Measurements from ENCODE around the gene SNX6. TPM values are rescaled to one million over a fixed set of nuclear protein-coding genes. Genes with fewer than 3 reads are reported as not detected.
"Not testable (repeated sequence)": the region's sequence is repeated elsewhere in the genome, so short reads cannot be mapped to it uniquely, and the experiment has no call there.

Gene SNX6
- polyA plus RNA-seq, 2 donors = 19.1 to 34.1 TPM

- Histone ChIP-seq H3K4me1 (ENCODE audit: control insufficient read depth in 2 of 2, insufficient read depth in 2 of 2, low read length in 1 of 2) (no peaks in the 10 kb centered on the region), H3K36me3 (ENCODE audit: control insufficient read depth in 2 of 2, insufficient read depth in 2 of 2, low read length in 1 of 2) (peaks cover 2 to 19% of the 10 kb centered on the region in 2 donors), H3K27ac (ENCODE audit: low read depth in 2 of 2, low read length in 1 of 2) (no peak overlapping the region), H3K27me3 (ENCODE audit: control insufficient read depth in 1 of 2, insufficient read depth in 2 of 2, low read length in 2 of 2) (no peaks in the 10 kb centered on the region), H3K9me3 (ENCODE audit: control insufficient read depth in 2 of 2, insufficient read depth in 1 of 2, low read depth in 1 of 2, low read length in 1 of 2) (no peaks in the 10 kb centered on the region), H3K4me3 (ENCODE audit: low read depth in 1 of 2, low read length in 2 of 2) (no peak overlapping the region)
- 83 to 94% methylated on average over 6 of the region's 6 CpGs for WGBS, 2 donors
Observed at GRCh38 chr14:34583525-34583924, 46.4 kb downstream of the SNX6 start.

GRCh38 chr14:34582117-34582680 is 47.7 kb downstream of the SNX6 start:
- Histone ChIP-seq H3K36me3 (ENCODE audit: control insufficient read depth in 2 of 2, insufficient read depth in 2 of 2, low read length in 1 of 2) (peaks cover 2 to 19% of the 10 kb centered on the region in 2 donors), H3K4me1 (ENCODE audit: control insufficient read depth in 2 of 2, insufficient read depth in 2 of 2, low read length in 1 of 2) (no peaks in the 10 kb centered on the region), H3K27me3 (ENCODE audit: control insufficient read depth in 1 of 2, insufficient read depth in 2 of 2, low read length in 2 of 2) (no peaks in the 10 kb centered on the region), H3K4me3 (ENCODE audit: low read depth in 1 of 2, low read length in 2 of 2) (no peak overlapping the region), H3K27ac (ENCODE audit: low read depth in 2 of 2, low read length in 1 of 2) (no peak overlapping the region), H3K9me3 (ENCODE audit: control insufficient read depth in 2 of 2, insufficient read depth in 1 of 2, low read depth in 1 of 2, low read length in 1 of 2) (no peaks in the 10 kb centered on the region)
- 97% methylated on average over 9 of the region's 11 CpGs for WGBS, 2 donors

- Histone ChIP-seq H3K4me1 (ENCODE audit: control insufficient read depth in 2 of 2, insufficient read depth in 2 of 2, low read length in 1 of 2) (no peaks in the 10 kb centered on the region), H3K27me3 (ENCODE audit: control insufficient read depth in 1 of 2, insufficient read depth in 2 of 2, low read length in 2 of 2) (no peaks in the 10 kb centered on the region), H3K36me3 (ENCODE audit: control insufficient read depth in 2 of 2, insufficient read depth in 2 of 2, low read length in 1 of 2) (peaks cover 2 to 17% of the 10 kb centered on the region in 2 donors), H3K27ac (ENCODE audit: low read depth in 2 of 2, low read length in 1 of 2) (no peak overlapping the region), H3K4me3 (ENCODE audit: low read depth in 1 of 2, low read length in 2 of 2) (no peak overlapping the region), H3K9me3 (ENCODE audit: control insufficient read depth in 2 of 2, insufficient read depth in 1 of 2, low read depth in 1 of 2, low read length in 1 of 2) (no peaks in the 10 kb centered on the region)
- WGBS, 2 donors = 96 to 98% methylated on average over 5 of the region's 5 CpGs
Observed at GRCh38 chr14:34580381-34580780, 49.6 kb downstream of the SNX6 start.

GRCh38 chr14:34571771-34572170 is 58.2 kb downstream of the SNX6 start:
- WGBS, 2 donors = 92 to 95% methylated on average over 3 of the region's 3 CpGs
- no peaks in the 10 kb centered on the region for H3K27me3 ChIP-seq (ENCODE audit: control insufficient read depth in 1 of 2, insufficient read depth in 2 of 2, low read length in 2 of 2)
- H3K4me3 ChIP-seq (ENCODE audit: low read depth in 1 of 2, low read length in 2 of 2) = no peak overlapping the region
- no peak overlapping the region for H3K27ac ChIP-seq (ENCODE audit: low read depth in 2 of 2, low read length in 1 of 2)
- H3K9me3 ChIP-seq (ENCODE audit: control insufficient read depth in 2 of 2, insufficient read depth in 1 of 2, low read depth in 1 of 2, low read length in 1 of 2) = no peaks in the 10 kb centered on the region
- H3K4me1 ChIP-seq (ENCODE audit: control insufficient read depth in 2 of 2, insufficient read depth in 2 of 2, low read length in 1 of 2) = no peaks in the 10 kb centered on the region
- peaks cover 0 to 10% of the 10 kb centered on the region in 2 donors for H3K36me3 ChIP-seq (ENCODE audit: control insufficient read depth in 2 of 2, insufficient read depth in 2 of 2, low read length in 1 of 2)

GRCh38 chr14:34569750-34570149 is 60.2 kb downstream of the SNX6 start:
- Histone ChIP-seq H3K36me3 (ENCODE audit: control insufficient read depth in 2 of 2, insufficient read depth in 2 of 2, low read length in 1 of 2) (peaks cover 0 to 10% of the 10 kb centered on the region in 2 donors), H3K27me3 (ENCODE audit: control insufficient read depth in 1 of 2, insufficient read depth in 2 of 2, low read length in 2 of 2) (no peaks in the 10 kb centered on the region)

GRCh38 chr14:34568803-34569202 is 61.1 kb downstream of the SNX6 start:
- Histone ChIP-seq H3K27me3 (ENCODE audit: control insufficient read depth in 1 of 2, insufficient read depth in 2 of 2, low read length in 2 of 2) (no peaks in the 10 kb centered on the region), H3K4me3 (ENCODE audit: low read depth in 1 of 2, low read length in 2 of 2) (no peak overlapping the region), H3K27ac (ENCODE audit: low read depth in 2 of 2, low read length in 1 of 2) (no peak overlapping the region), H3K4me1 (ENCODE audit: control insufficient read depth in 2 of 2, insufficient read depth in 2 of 2, low read length in 1 of 2) (no peaks in the 10 kb centered on the region), H3K9me3 (ENCODE audit: control insufficient read depth in 2 of 2, insufficient read depth in 1 of 2, low read depth in 1 of 2, low read length in 1 of 2) (no peaks in the 10 kb centered on the region), H3K36me3 (ENCODE audit: control insufficient read depth in 2 of 2, insufficient read depth in 2 of 2, low read length in 1 of 2) (peaks cover 0 to 10% of the 10 kb centered on the region in 2 donors)
- WGBS, 2 donors = 90 to 92% methylated on average over 13 of the region's 13 CpGs

More at GRCh38 chr14:34569750-34570149, 60.2 kb downstream of the SNX6 start:
- no peak overlapping the region for H3K27ac ChIP-seq (ENCODE audit: low read depth in 2 of 2, low read length in 1 of 2)
- no peak overlapping the region for H3K4me3 ChIP-seq (ENCODE audit: low read depth in 1 of 2, low read length in 2 of 2)
- H3K9me3 ChIP-seq (ENCODE audit: control insufficient read depth in 2 of 2, insufficient read depth in 1 of 2, low read depth in 1 of 2, low read length in 1 of 2) = no peaks in the 10 kb centered on the region
- 98 to 99% methylated on average over 4 of the region's 4 CpGs for WGBS, 2 donors
- no peaks in the 10 kb centered on the region for H3K4me1 ChIP-seq (ENCODE audit: control insufficient read depth in 2 of 2, insufficient read depth in 2 of 2, low read length in 1 of 2)

- Histone ChIP-seq H3K9me3 (ENCODE audit: control insufficient read depth in 2 of 2, insufficient read depth in 1 of 2, low read depth in 1 of 2, low read length in 1 of 2) (no peaks in the 10 kb centered on the region), H3K4me1 (ENCODE audit: control insufficient read depth in 2 of 2, insufficient read depth in 2 of 2, low read length in 1 of 2) (no peaks in the 10 kb centered on the region), H3K27me3 (ENCODE audit: control insufficient read depth in 1 of 2, insufficient read depth in 2 of 2, low read length in 2 of 2) (no peaks in the 10 kb centered on the region), H3K4me3 (ENCODE audit: low read depth in 1 of 2, low read length in 2 of 2) (no peak overlapping the region), H3K36me3 (ENCODE audit: control insufficient read depth in 2 of 2, insufficient read depth in 2 of 2, low read length in 1 of 2) (no peaks in the 10 kb centered on the region), H3K27ac (ENCODE audit: low read depth in 2 of 2, low read length in 1 of 2) (no peak overlapping the region)
- 88 to 92% methylated on average over 8 of the region's 8 CpGs for WGBS, 2 donors
Observed at GRCh38 chr14:34562776-34563150, 67.2 kb downstream of the SNX6 start.

- H3K4me1 ChIP-seq (ENCODE audit: control insufficient read depth in 2 of 2, insufficient read depth in 2 of 2, low read length in 1 of 2); H3K27ac ChIP-seq (ENCODE audit: low read depth in 2 of 2, low read length in 1 of 2); H3K9me3 ChIP-seq (ENCODE audit: control insufficient read depth in 2 of 2, insufficient read depth in 1 of 2, low read depth in 1 of 2, low read length in 1 of 2); H3K36me3 ChIP-seq (ENCODE audit: control insufficient read depth in 2 of 2, insufficient read depth in 2 of 2, low read length in 1 of 2); H3K27me3 ChIP-seq (ENCODE audit: control insufficient read depth in 1 of 2, insufficient read depth in 2 of 2, low read length in 2 of 2); H3K4me3 ChIP-seq (ENCODE audit: low read depth in 1 of 2, low read length in 2 of 2): not testable (repeated sequence)
- WGBS, 2 donors = 87 to 88% methylated on average over 7 of the region's 8 CpGs
Observed at GRCh38 chr14:34562037-34562775, 67.7 kb downstream of the SNX6 start.

GRCh38 chr14:34556498-34556829 is 73.5 kb downstream of the SNX6 start:
- no CpG with 5 or more reads among the region's 35 CpGs for WGBS, 2 donors
- H3K4me3 ChIP-seq (ENCODE audit: low read depth in 1 of 2, low read length in 2 of 2); H3K27ac ChIP-seq (ENCODE audit: low read depth in 2 of 2, low read length in 1 of 2); H3K4me1 ChIP-seq (ENCODE audit: control insufficient read depth in 2 of 2, insufficient read depth in 2 of 2, low read length in 1 of 2); H3K9me3 ChIP-seq (ENCODE audit: control insufficient read depth in 2 of 2, insufficient read depth in 1 of 2, low read depth in 1 of 2, low read length in 1 of 2); H3K27me3 ChIP-seq (ENCODE audit: control insufficient read depth in 1 of 2, insufficient read depth in 2 of 2, low read length in 2 of 2); H3K36me3 ChIP-seq (ENCODE audit: control insufficient read depth in 2 of 2, insufficient read depth in 2 of 2, low read length in 1 of 2): not testable (repeated sequence)

Data from esophagus (tissue), 2 donors.